ENCODE data around the gene KLK1. TPM values are rescaled to one million over a fixed set of nuclear protein-coding genes. Genes with fewer than 3 reads are reported as not detected.

The KLK1 gene
- polyA plus RNA-seq, 3 donors, result 0.66 to 0.72 TPM; not detected in 1

- H3K4me1 ChIP-seq (ENCODE audit: control insufficient read depth in 1 of 2, insufficient read depth in 2 of 2, low read length in 2 of 2), result peaks cover 8 to 11% of the 10 kb centered on the region in 2 donors
- H3K36me3 Mint-ChIP-seq, result peaks cover 0 to 2% of the 10 kb centered on the region in 2 donors
- no peak overlapping the region for H3K4me3 ChIP-seq (replicated peaks in 1 of 3; ENCODE audit: low read depth in 2 of 3, low read length in 3 of 3)
- H3K79me2 ChIP-seq (ENCODE audit: insufficient read depth, low read length), result no peaks in the 10 kb centered on the region
- WGBS (ENCODE audit: insufficient coverage), result 96% methylated on average over 6 of the region's 6 CpGs
- no peak overlapping the region for H3K27ac ChIP-seq (ENCODE audit: low read depth in 1 of 2, low read length in 2 of 2)
- H3K27ac Mint-ChIP-seq, result no peak overlapping the region
- H3K9me3 Mint-ChIP-seq, result peaks cover 0 to 6% (median 0%) of the 10 kb centered on the region in 7 donors
- H3K27me3 Mint-ChIP-seq (ENCODE audit: low read depth in 3 of 3), result peaks cover 50 to 69% (median 54%) of the 10 kb centered on the region in 3 donors
- H4K20me1 ChIP-seq (ENCODE audit: insufficient read depth, low read length), result no peaks in the 10 kb centered on the region
- H3K4me2 ChIP-seq (replicated peaks; ENCODE audit: extremely low read depth, low read length, poor library complexity, severe bottlenecking), result no peak overlapping the region
- TF ChIP-seq, protein P1, sequence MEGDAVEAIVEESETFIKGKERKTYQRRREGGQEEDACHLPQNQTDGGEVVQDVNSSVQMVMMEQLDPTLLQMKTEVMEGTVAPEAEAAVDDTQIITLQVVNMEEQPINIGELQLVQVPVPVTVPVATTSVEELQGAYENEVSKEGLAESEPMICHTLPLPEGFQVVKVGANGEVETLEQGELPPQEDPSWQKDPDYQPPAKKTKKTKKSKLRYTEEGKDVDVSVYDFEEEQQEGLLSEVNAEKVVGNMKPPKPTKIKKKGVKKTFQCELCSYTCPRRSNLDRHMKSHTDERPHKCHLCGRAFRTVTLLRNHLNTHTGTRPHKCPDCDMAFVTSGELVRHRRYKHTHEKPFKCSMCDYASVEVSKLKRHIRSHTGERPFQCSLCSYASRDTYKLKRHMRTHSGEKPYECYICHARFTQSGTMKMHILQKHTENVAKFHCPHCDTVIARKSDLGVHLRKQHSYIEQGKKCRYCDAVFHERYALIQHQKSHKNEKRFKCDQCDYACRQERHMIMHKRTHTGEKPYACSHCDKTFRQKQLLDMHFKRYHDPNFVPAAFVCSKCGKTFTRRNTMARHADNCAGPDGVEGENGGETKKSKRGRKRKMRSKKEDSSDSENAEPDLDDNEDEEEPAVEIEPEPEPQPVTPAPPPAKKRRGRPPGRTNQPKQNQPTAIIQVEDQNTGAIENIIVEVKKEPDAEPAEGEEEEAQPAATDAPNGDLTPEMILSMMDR (IDR thresholded peaks at IDR 0.05), result no peak
- H3K4me1 Mint-ChIP-seq, result peaks cover 13% of the 10 kb centered on the region
- DNase-seq, result no peak
- peaks cover 12 to 38% of the 10 kb centered on the region in 2 donors for H3K27me3 ChIP-seq (ENCODE audit: control insufficient read depth in 2 of 2, insufficient read depth in 2 of 2, low read length in 2 of 2)
- H3K9me3 ChIP-seq (replicated peaks in 1 of 2; ENCODE audit: control insufficient read depth in 1 of 2, insufficient read depth in 1 of 2, low read length in 2 of 2), result no peaks in the 10 kb centered on the region
- peak overlapping the region in 1 of 2 donors; percentile 43 for H3K4me3 Mint-ChIP-seq
- intact Hi-C loops (cut with micrococcal nuclease), result no loop called here
- H2AFZ ChIP-seq (ENCODE audit: insufficient read depth, low read depth, low read length, poor library complexity, severe bottlenecking), result no peak overlapping the region
- no peak overlapping the region for H3K9ac ChIP-seq (ENCODE audit: insufficient read depth, low read length, poor library complexity, severe bottlenecking)
- H3K36me3 ChIP-seq (replicated peaks in 1 of 2; ENCODE audit: control insufficient read depth in 1 of 2, insufficient read depth in 2 of 2, low read length in 2 of 2), result no peaks in the 10 kb centered on the region
Observed at GRCh38 chr19:50833802-50834167, 10.2 kb upstream of the KLK1 start.

- Histone ChIP-seq H3K9me3 (replicated peaks in 1 of 2; ENCODE audit: control insufficient read depth in 1 of 2, insufficient read depth in 1 of 2, low read length in 2 of 2) (no peaks in the 10 kb centered on the region), H3K4me2 (replicated peaks; ENCODE audit: extremely low read depth, low read length, poor library complexity, severe bottlenecking) (no peak within 1 kb of the TSS), H3K9ac (ENCODE audit: insufficient read depth, low read length, poor library complexity, severe bottlenecking) (no peak within 1 kb of the TSS), H3K27me3 (ENCODE audit: control insufficient read depth in 2 of 2, insufficient read depth in 2 of 2, low read length in 2 of 2) (peaks cover 12 to 38% of the 10 kb centered on the region in 2 donors), H3K27ac (ENCODE audit: low read depth in 1 of 2, low read length in 2 of 2) (no peak within 1 kb of the TSS), H3K4me1 (ENCODE audit: control insufficient read depth in 1 of 2, insufficient read depth in 2 of 2, low read length in 2 of 2) (peaks cover 8 to 11% of the 10 kb centered on the region in 2 donors), H4K20me1 (ENCODE audit: insufficient read depth, low read length) (no peaks in the 10 kb centered on the region), H3K79me2 (ENCODE audit: insufficient read depth, low read length) (no peaks in the 10 kb centered on the region), H3K4me3 (replicated peaks in 1 of 3; ENCODE audit: low read depth in 2 of 3, low read length in 3 of 3) (no peak within 1 kb of the TSS), H3K36me3 (replicated peaks in 1 of 2; ENCODE audit: control insufficient read depth in 1 of 2, insufficient read depth in 2 of 2, low read length in 2 of 2) (no peaks in the 10 kb centered on the region), H2AFZ (ENCODE audit: insufficient read depth, low read depth, low read length, poor library complexity, severe bottlenecking) (no peak within 1 kb of the TSS)
- Mint-ChIP-seq H3K4me1 (peaks cover 13% of the 10 kb centered on the region), H3K4me3 (peak within 1 kb of the TSS in 1 of 2 donors; percentile 43), H3K36me3 (peaks cover 0 to 2% of the 10 kb centered on the region in 2 donors), H3K27ac (peak within 1 kb of the TSS in 1 of 7 donors; percentile 62), H3K27me3 (ENCODE audit: low read depth in 3 of 3) (peaks cover 49 to 67% (median 52%) of the 10 kb centered on the region in 3 donors), H3K9me3 (peaks cover 0 to 6% (median 0%) of the 10 kb centered on the region in 7 donors)
- TF ChIP-seq, protein P1 (IDR thresholded peaks at IDR 0.05), result no peak
- DNase-seq, result no peak
- intact Hi-C loops (cut with micrococcal nuclease), result no loop called here
- WGBS (ENCODE audit: insufficient coverage), result 75% methylated on average over 8 of the region's 8 CpGs
Observed at GRCh38 chr19:50833117-50833801, 9.7 kb upstream of the KLK1 start, which contains the start of gene KLK15. TSS of gene KLK15 (minus strand) at chr19:50833574. CDS start at chr19:50831492, 2,082 bp downstream.
